WTC11 (cell line): ENCODE measurements around the gene GSTT2. TPM values are rescaled to one million over a fixed set of nuclear protein-coding genes. Genes with fewer than 3 reads are reported as not detected.

Experiments used
- ATAC-seq: fragments of 200-7000 bp; cut with Tn5 transposase; 2 replicates; pipeline ENCODE4 v1.10.0; 2021; ENCODE audit warnings: mild to moderate bottlenecking, moderate library complexity
- CTCF ChIA-PET: fragments of 300-600 bp; sonication (Branson Sonifier 250); formaldehyde crosslinking; loops from one replicate; lab custom pipeline; 2021; ENCODE audit warnings: antibody characterized with exemption; lab: Charles Lee
- POLR2A ChIA-PET: fragments of 350-600 bp; sonication (Branson Sonifier 250); formaldehyde crosslinking; loops from one replicate; lab custom pipeline; 2021; ENCODE audit warnings: antibody characterized with exemption; lab: Charles Lee
- DNase-seq: peaks from one replicate; pipeline ENCODE4 v3.0.0; 2021; ENCODE audit warnings: low spot score
- H3K27ac Mint-ChIP-seq: 2 replicates; pipeline ENCODE4 v1.8.0; 2021; ENCODE audit warnings: mixed read lengths
- H3K27me3 Mint-ChIP-seq: 2 replicates; pipeline ENCODE4 v1.8.0; 2021; ENCODE audit warnings: low read depth, mild to moderate bottlenecking, moderate library complexity, mixed read lengths
- H3K36me3 Mint-ChIP-seq: 2 replicates; pipeline ENCODE4 v1.8.0; 2021; ENCODE audit warnings: mixed read lengths
- H3K4me1 Mint-ChIP-seq: 2 replicates; pipeline ENCODE4 v1.8.0; 2022; ENCODE audit warnings: mixed read lengths
- H3K4me3 Mint-ChIP-seq: 2 replicates; pipeline ENCODE4 v1.8.0; 2021; ENCODE audit warnings: mild to moderate bottlenecking, moderate library complexity, mixed read lengths
- H3K9me3 Mint-ChIP-seq: 2 replicates; pipeline ENCODE4 v1.8.0; 2021; ENCODE audit warnings: mixed read lengths
- AR ChIP-seq: fragments of 250-450 bp; sonication (Bioruptor Pico); IDR thresholded peaks from 2 replicates; pipeline ENCODE4 v1.9.0; 2021; ENCODE audit warnings: mild to moderate bottlenecking
- CTCF ChIP-seq: fragments of 200-600 bp; IDR thresholded peaks from 2 replicates; pipeline ENCODE4 v1.8.0; 2022; ENCODE audit warnings: antibody characterized with exemption
- ERG ChIP-seq: fragments of 250-450 bp; sonication (Bioruptor Pico); IDR thresholded peaks from 2 replicates; pipeline ENCODE4 v1.8.0; 2021; ENCODE audit warnings: mild to moderate bottlenecking
- ESRRA ChIP-seq: sonication (generic); formaldehyde crosslinking; IDR thresholded peaks from 2 replicates; pipeline ENCODE4 v1.8.1; 2022; ENCODE audit warnings: mild to moderate bottlenecking, missing genetic modification reagents, borderline replicate concordance
- FOXJ3 ChIP-seq: sonication (generic); formaldehyde crosslinking; IDR thresholded peaks from 2 replicates; pipeline ENCODE4 v1.9.0; 2021; ENCODE audit warnings: missing genetic modification reagents, mild to moderate bottlenecking, borderline replicate concordance
- GRHL2 ChIP-seq: fragments of 250-450 bp; sonication (Bioruptor Pico); IDR thresholded peaks from 2 replicates; pipeline ENCODE4 v1.8.0; 2022; ENCODE audit warnings: mild to moderate bottlenecking, moderate library complexity; ENCODE audit not compliant: insufficient replicate concordance, severe bottlenecking
- HMGXB4 ChIP-seq: sonication (generic); formaldehyde crosslinking; IDR thresholded peaks from 2 replicates; pipeline ENCODE4 v1.8.1; 2023; ENCODE audit warnings: mild to moderate bottlenecking, moderate library complexity, missing genetic modification reagents
- JUN ChIP-seq: sonication (generic); formaldehyde crosslinking; IDR thresholded peaks from 2 replicates; pipeline ENCODE4 v1.8.0; 2023; ENCODE audit warnings: mild to moderate bottlenecking, missing genetic modification reagents
- NFYB ChIP-seq: sonication (generic); formaldehyde crosslinking; conservative IDR thresholded peaks from 2 replicates; pipeline ENCODE4 v1.8.0; 2022; ENCODE audit warnings: low read depth, missing genetic modification reagents
- SOX15 ChIP-seq: fragments of 250-450 bp; sonication (Bioruptor Pico); IDR thresholded peaks from 2 replicates; pipeline ENCODE4 v1.9.0; 2021; ENCODE audit warnings: mild to moderate bottlenecking
- ZNF219 ChIP-seq: sonication (generic); formaldehyde crosslinking; IDR thresholded peaks from 2 replicates; pipeline ENCODE4 v1.8.0; 2023; ENCODE audit warnings: missing genetic modification reagents, mild to moderate bottlenecking, borderline replicate concordance
- ZNF317 ChIP-seq: sonication (generic); formaldehyde crosslinking; IDR thresholded peaks from 2 replicates; pipeline ENCODE4 v1.8.1; 2023; ENCODE audit warnings: low read depth, mild to moderate bottlenecking, moderate library complexity, missing genetic modification reagents, borderline replicate concordance
- ZNF396 ChIP-seq: fragments of 250-450 bp; sonication (Bioruptor Pico); IDR thresholded peaks from 2 replicates; pipeline ENCODE4 v1.8.0; 2021; ENCODE audit warnings: mild to moderate bottlenecking, moderate library complexity, borderline replicate concordance
- ZNF671 ChIP-seq: fragments of 250-450 bp; sonication (Bioruptor Pico); IDR thresholded peaks from 2 replicates; pipeline ENCODE4 v1.8.0; 2021; ENCODE audit warnings: mild to moderate bottlenecking
- total RNA-seq: library from RNA; stranded (reverse); gene quantifications from 3 replicates; pipeline ENCODE4 v1.2.3, GENCODE V29; 2021
- TF ChIP-seq, protein P1 (sequence below): sonication (generic); formaldehyde crosslinking; IDR thresholded peaks from 2 replicates; pipeline ENCODE4 v1.8.1; 2022; ENCODE audit warnings: missing genetic modification reagents, borderline replicate concordance
- TF ChIP-seq, protein P2 (sequence below): sonication (generic); formaldehyde crosslinking; IDR thresholded peaks from 2 replicates; pipeline ENCODE4 v1.8.1; 2023; ENCODE audit warnings: mild to moderate bottlenecking, missing genetic modification reagents

GSTT2 gene
- total RNA-seq, 1 experiment from 2014 or later = 0.50 TPM

- ATAC-seq = no peak
- Mint-ChIP-seq H3K27me3 (peaks cover 11% of the 10 kb centered on the region), H3K4me1 (peaks cover 5% of the 10 kb centered on the region), H3K27ac (no peak overlapping the region), H3K4me3 (no peak overlapping the region), H3K36me3 (no peaks in the 10 kb centered on the region), H3K9me3 (no peaks in the 10 kb centered on the region)
- ChIA-PET POLR2A (no interaction called here), CTCF (interaction anchor here (0.6 kb wide), 1 partner anchor 153 kb away, joined by 3 read pairs; no protein-coding TSS in a partner anchor)
- no peak for DNase-seq
- no peak for TF ChIP-seq ZNF671
- no peak for TF ChIP-seq ZNF396
- TF ChIP-seq GRHL2 (CRISPR knock-in tag) = no peak
Observed at GRCh38 chr22:24002272-24002671, 22.3 kb downstream of the GSTT2 start.

- H3K27ac Mint-ChIP-seq = no peak overlapping the region
Observed at GRCh38 chr22:24002851-24003250, 22.9 kb downstream of the GSTT2 start.

More at GRCh38 chr22:24002851-24003250, 22.9 kb downstream of the GSTT2 start:
- peaks cover 11% of the 10 kb centered on the region for H3K27me3 Mint-ChIP-seq
- DNase-seq (no peak), ATAC-seq (no peak)
- H3K9me3 Mint-ChIP-seq = no peaks in the 10 kb centered on the region
- peaks cover 5% of the 10 kb centered on the region for H3K4me1 Mint-ChIP-seq
- ChIA-PET POLR2A (no interaction called here), CTCF (interaction anchor here (1.1 kb wide), 1 partner anchor 172 kb away, joined by 3 read pairs; no protein-coding TSS in a partner anchor)
- no peak overlapping the region for H3K4me3 Mint-ChIP-seq
- no peak for TF ChIP-seq ZNF671
- no peak for TF ChIP-seq HMGXB4
- TF ChIP-seq ESRRA (CRISPR knock-in tag) = no peak
- no peak for TF ChIP-seq CTCF
- no peak for TF ChIP-seq FOXJ3 (CRISPR knock-in tag)
- TF ChIP-seq NFYB (CRISPR knock-in tag) = no peak
- TF ChIP-seq ZNF396 = no peak
- TF ChIP-seq SOX15 (CRISPR knock-in tag) = no peak
- no peak for TF ChIP-seq ERG (CRISPR knock-in tag)
- no peak for TF ChIP-seq ZNF219 (CRISPR knock-in tag)
- no peak for TF ChIP-seq ZNF317 (CRISPR knock-in tag)
- TF ChIP-seq, protein P1, sequence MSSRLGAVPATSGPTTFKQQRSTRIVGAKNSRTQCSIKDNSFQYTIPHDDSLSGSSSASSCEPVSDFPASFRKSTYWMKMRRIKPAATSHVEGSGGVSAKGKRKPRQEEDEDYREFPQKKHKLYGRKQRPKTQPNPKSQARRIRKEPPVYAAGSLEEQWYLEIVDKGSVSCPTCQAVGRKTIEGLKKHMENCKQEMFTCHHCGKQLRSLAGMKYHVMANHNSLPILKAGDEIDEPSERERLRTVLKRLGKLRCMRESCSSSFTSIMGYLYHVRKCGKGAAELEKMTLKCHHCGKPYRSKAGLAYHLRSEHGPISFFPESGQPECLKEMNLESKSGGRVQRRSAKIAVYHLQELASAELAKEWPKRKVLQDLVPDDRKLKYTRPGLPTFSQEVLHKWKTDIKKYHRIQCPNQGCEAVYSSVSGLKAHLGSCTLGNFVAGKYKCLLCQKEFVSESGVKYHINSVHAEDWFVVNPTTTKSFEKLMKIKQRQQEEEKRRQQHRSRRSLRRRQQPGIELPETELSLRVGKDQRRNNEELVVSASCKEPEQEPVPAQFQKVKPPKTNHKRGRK (CRISPR knock-in tag) = no peak
- TF ChIP-seq AR (CRISPR knock-in tag) = no peak
- TF ChIP-seq JUN = no peak
- TF ChIP-seq, protein P2, sequence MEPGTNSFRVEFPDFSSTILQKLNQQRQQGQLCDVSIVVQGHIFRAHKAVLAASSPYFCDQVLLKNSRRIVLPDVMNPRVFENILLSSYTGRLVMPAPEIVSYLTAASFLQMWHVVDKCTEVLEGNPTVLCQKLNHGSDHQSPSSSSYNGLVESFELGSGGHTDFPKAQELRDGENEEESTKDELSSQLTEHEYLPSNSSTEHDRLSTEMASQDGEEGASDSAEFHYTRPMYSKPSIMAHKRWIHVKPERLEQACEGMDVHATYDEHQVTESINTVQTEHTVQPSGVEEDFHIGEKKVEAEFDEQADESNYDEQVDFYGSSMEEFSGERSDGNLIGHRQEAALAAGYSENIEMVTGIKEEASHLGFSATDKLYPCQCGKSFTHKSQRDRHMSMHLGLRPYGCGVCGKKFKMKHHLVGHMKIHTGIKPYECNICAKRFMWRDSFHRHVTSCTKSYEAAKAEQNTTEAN (CRISPR knock-in tag) = no peak
- TF ChIP-seq GRHL2 (CRISPR knock-in tag) = no peak
- H3K36me3 Mint-ChIP-seq = no peaks in the 10 kb centered on the region
